KMS-11 (cell line): Measurements from ENCODE around the gene DPP10.
"Not testable (repeated sequence)": the region's sequence is repeated elsewhere in the genome, so short reads cannot be mapped to it uniquely, and the experiment has no call there.

Experiments
- H2AFZ ChIP-seq: fragments of 200-600 bp; sonication (generic); 2 replicates; pipeline ENCODE4 v1.6.1; 2016; ENCODE audit warnings: antibody characterized with exemption, mixed run types, low read depth
- H3K27ac ChIP-seq: fragments of 200-600 bp; sonication (generic); 2 replicates; pipeline ENCODE4 v1.6.1; 2016; ENCODE audit warnings: mild to moderate bottlenecking, mixed run types
- H3K27me3 ChIP-seq: fragments of 200-600 bp; sonication (generic); 2 replicates; pipeline ENCODE4 v1.6.1; 2017; ENCODE audit warnings: mild to moderate bottlenecking, low read depth, mixed run types, moderate library complexity; ENCODE audit not compliant: insufficient read depth
- H3K36me3 ChIP-seq: fragments of 200-600 bp; sonication (generic); 2 replicates; pipeline ENCODE4 v1.6.1; 2017; ENCODE audit warnings: mild to moderate bottlenecking, mixed run types; ENCODE audit not compliant: insufficient read depth
- H3K4me1 ChIP-seq: fragments of 200-600 bp; sonication (generic); 2 replicates; pipeline ENCODE4 v1.6.1; 2016; ENCODE audit warnings: mild to moderate bottlenecking, low read depth, mixed run types; ENCODE audit not compliant: poor library complexity, severe bottlenecking
- H3K4me2 ChIP-seq: fragments of 200-600 bp; sonication (generic); 2 replicates; pipeline ENCODE4 v1.7.0; 2016; ENCODE audit warnings: mild to moderate bottlenecking, mixed run types
- H3K4me3 ChIP-seq: fragments of 200-600 bp; sonication (generic); IDR thresholded peaks from 2 replicates; pipeline ENCODE4 v1.6.1; 2017; ENCODE audit warnings: low read depth, low read length, mixed read lengths; ENCODE audit not compliant: insufficient read depth
- H3K79me2 ChIP-seq: fragments of 200-600 bp; sonication (generic); 2 replicates; pipeline ENCODE4 v1.6.1; 2016; ENCODE audit warnings: low read depth, mixed run types; ENCODE audit not compliant: insufficient read depth
- H3K9ac ChIP-seq: fragments of 200-600 bp; sonication (generic); 2 replicates; pipeline ENCODE4 v1.6.1; 2016; ENCODE audit warnings: mild to moderate bottlenecking, mixed run types
- H4K20me1 ChIP-seq: fragments of 200-600 bp; sonication (generic); 2 replicates; pipeline ENCODE4 v1.6.1; 2016; ENCODE audit warnings: mild to moderate bottlenecking, mixed run types; ENCODE audit not compliant: insufficient read depth
- TF ChIP-seq, protein P1 (sequence below): fragments of 200-600 bp; sonication (generic); conservative IDR thresholded peaks from 2 replicates; pipeline ENCODE4 v1.6.1; 2017; ENCODE audit warnings: low read depth, mild to moderate bottlenecking, antibody characterized with exemption, low read length, moderate library complexity, mixed read lengths

The DPP10 gene

DNA sequence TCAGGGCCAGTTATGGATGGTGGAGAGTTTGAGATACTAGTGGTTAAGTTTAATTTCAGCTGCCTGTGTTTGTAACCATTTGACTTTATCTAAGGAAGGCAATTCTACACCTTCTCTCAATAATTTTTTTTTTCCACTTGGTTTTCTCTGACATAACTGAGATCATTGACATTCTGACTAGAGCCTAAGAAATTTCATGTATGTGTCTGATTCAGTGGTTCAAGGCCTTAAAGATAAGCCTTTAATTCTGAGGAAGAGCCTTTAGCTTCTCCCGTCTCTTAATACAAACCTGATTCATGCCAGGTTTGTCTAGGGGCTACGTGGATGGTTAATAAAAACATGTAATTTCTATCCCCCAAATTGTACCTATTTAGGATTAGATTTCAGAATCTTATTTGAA, 971.4 kb downstream of the DPP10 start:
- no peaks in the 10 kb centered on the region for H3K79me2 ChIP-seq
- H2AFZ ChIP-seq: no peak overlapping the region
- no peaks in the 10 kb centered on the region for H3K36me3 ChIP-seq
- no peak overlapping the region for H3K9ac ChIP-seq
- no peak overlapping the region for H3K4me3 ChIP-seq
- TF ChIP-seq, protein P1, sequence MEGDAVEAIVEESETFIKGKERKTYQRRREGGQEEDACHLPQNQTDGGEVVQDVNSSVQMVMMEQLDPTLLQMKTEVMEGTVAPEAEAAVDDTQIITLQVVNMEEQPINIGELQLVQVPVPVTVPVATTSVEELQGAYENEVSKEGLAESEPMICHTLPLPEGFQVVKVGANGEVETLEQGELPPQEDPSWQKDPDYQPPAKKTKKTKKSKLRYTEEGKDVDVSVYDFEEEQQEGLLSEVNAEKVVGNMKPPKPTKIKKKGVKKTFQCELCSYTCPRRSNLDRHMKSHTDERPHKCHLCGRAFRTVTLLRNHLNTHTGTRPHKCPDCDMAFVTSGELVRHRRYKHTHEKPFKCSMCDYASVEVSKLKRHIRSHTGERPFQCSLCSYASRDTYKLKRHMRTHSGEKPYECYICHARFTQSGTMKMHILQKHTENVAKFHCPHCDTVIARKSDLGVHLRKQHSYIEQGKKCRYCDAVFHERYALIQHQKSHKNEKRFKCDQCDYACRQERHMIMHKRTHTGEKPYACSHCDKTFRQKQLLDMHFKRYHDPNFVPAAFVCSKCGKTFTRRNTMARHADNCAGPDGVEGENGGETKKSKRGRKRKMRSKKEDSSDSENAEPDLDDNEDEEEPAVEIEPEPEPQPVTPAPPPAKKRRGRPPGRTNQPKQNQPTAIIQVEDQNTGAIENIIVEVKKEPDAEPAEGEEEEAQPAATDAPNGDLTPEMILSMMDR: no peak
- H3K27me3 ChIP-seq: no peaks in the 10 kb centered on the region
- H4K20me1 ChIP-seq: no peaks in the 10 kb centered on the region
- no peak overlapping the region for H3K27ac ChIP-seq
- H3K4me2 ChIP-seq: no peak overlapping the region
- no peaks in the 10 kb centered on the region for H3K4me1 ChIP-seq

DNA sequence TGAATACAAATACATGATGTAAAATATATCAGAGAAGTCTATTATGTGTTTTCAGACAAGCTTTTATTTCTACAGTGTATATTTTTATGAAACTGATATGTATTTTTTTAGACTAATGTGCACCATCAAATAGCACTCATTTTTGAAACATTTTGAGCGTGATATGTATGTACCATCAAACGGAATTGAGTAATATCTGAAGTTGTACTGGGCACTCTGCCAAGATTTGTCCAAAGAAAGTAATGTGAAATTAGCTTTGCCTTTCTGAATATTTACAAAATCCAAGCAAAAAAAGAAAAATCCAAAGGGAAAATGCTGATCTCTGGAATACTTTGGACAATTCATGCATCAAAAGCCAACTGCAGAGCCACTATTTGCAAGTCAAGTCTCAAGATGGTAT, 972.0 kb downstream of the DPP10 start:
- no peaks in the 10 kb centered on the region for H4K20me1 ChIP-seq
- no peaks in the 10 kb centered on the region for H3K4me1 ChIP-seq
- no peak overlapping the region for H3K4me3 ChIP-seq
- H3K27ac ChIP-seq: no peak overlapping the region
- H3K79me2 ChIP-seq: no peaks in the 10 kb centered on the region
- H3K9ac ChIP-seq: no peak overlapping the region
- H3K36me3 ChIP-seq: no peaks in the 10 kb centered on the region
- H2AFZ ChIP-seq: no peak overlapping the region
- TF ChIP-seq, protein P1: no peak
- no peak overlapping the region for H3K4me2 ChIP-seq
- no peaks in the 10 kb centered on the region for H3K27me3 ChIP-seq

DNA sequence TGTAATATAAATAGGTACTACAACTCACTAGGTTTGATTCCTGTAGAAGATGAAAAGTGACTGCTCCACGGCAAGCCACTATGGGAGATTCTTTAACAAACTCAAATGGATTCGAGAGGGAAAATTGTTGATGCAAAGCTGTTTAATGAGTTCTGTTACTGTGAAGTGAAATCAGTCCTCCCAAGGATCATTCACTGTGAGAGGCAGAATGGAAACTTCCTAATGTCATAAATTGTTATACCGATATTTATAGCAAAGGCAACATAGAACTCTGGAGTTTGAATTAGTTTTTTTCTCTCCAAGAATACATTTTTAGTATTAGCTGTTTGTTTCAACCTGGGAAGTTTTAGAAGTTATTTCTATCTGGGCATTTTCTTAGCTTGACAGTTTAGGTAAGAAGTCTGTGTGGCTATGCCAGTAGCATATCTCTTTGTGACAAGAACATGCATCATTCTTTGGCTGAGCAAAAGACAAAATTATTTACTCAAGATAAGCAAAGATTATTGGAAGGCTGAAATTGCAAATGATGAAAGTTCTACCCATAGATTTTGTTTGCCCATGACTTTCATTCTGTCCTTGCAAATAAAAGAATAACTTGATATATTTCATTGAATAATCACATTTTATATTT, 979.7 kb downstream of the DPP10 start:
- H2AFZ ChIP-seq: no peak overlapping the region
- H3K27me3 ChIP-seq: no peaks in the 10 kb centered on the region
- H3K36me3 ChIP-seq: no peaks in the 10 kb centered on the region
- TF ChIP-seq, protein P1: no peak
- no peaks in the 10 kb centered on the region for H3K79me2 ChIP-seq
- no peak overlapping the region for H3K4me2 ChIP-seq
- no peak overlapping the region for H3K9ac ChIP-seq
- H3K4me3 ChIP-seq: no peak overlapping the region
- no peaks in the 10 kb centered on the region for H4K20me1 ChIP-seq
- H3K4me1 ChIP-seq: no peaks in the 10 kb centered on the region
- no peak overlapping the region for H3K27ac ChIP-seq

DNA sequence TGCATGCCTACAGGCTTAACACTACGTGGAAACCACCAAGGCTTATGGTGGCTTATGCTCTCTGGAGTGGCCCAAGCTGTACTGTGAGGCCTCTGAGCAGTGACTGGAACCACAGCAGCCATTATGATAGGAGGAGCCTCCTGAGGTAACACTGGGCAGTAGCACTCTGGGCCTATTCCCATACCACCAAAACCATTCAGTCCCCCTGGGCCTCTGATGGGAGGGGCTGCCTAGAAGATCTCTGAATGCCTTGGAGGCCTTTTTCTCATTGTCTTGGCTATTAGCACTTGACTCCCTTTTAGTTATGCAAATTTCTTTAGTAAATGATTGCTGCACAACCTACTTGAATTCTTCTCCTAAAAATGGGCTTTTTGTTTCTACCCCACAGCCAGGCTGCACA, 985.0 kb downstream of the DPP10 start:
- Histone ChIP-seq H3K9ac (no peak overlapping the region), H3K36me3 (no peaks in the 10 kb centered on the region), H3K4me3 (no peak overlapping the region), H3K79me2 (no peaks in the 10 kb centered on the region), H3K27ac (no peak overlapping the region), H2AFZ (no peak overlapping the region), H3K4me1 (no peaks in the 10 kb centered on the region), H4K20me1 (no peaks in the 10 kb centered on the region), H3K27me3 (no peaks in the 10 kb centered on the region), H3K4me2 (no peak overlapping the region)
- TF ChIP-seq, protein P1: no peak

DNA sequence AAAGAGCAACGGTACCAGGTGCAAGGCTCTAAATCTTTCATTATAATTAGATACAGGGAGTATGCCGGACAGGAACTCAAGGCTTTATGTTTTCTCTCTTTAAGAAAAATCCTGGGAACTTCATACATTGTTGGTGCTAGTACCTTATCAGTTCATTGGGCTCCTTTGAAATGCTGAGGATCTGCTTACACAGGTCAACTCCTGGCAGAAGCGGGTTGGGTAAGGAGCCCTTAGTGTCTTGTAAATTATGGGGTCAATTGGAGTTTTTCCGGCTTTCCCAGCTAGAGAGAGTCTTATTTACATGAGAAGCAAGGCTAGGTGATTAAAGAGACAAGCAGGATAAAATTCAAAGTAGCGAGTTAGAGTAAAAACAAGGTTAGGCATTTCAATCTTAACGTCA, 998.3 kb downstream of the DPP10 start:
- not testable (repeated sequence) for H3K4me1 ChIP-seq, H3K27me3 ChIP-seq, H3K4me2 ChIP-seq, H3K36me3 ChIP-seq, H3K9ac ChIP-seq, H3K4me3 ChIP-seq, H3K27ac ChIP-seq, H2AFZ ChIP-seq, H4K20me1 ChIP-seq, H3K79me2 ChIP-seq
